A673 (cell line): ENCODE results near the gene CAPN10. TPM values are rescaled to one million over a fixed set of nuclear protein-coding genes. Genes with fewer than 3 reads are reported as not detected.

ENCODE experiments used
- BruUV-seq: library from RNA; stranded (reverse); fragments of 400-500 nt; replicated peaks from 2 replicates; lab custom pipeline; 2021; lab: Mats Ljungman, UMichigan
- CTCF ChIA-PET: fragments of 300-600 bp; sonication (Branson Sonifier 250); formaldehyde crosslinking; loops from one replicate; lab custom pipeline; 2022; ENCODE audit warnings: antibody characterized with exemption; lab: Charles Lee
- POLR2A ChIA-PET: fragments of 300-600 bp; sonication (Branson Sonifier 250); formaldehyde crosslinking; loops from one replicate; lab custom pipeline; 2022; ENCODE audit warnings: antibody characterized with exemption; ENCODE audit not compliant: low non-redundant PET; lab: Charles Lee
- DNase-seq: peaks from one replicate; pipeline ENCODE4 v3.0.0-alpha.2; 2015; ENCODE audit warnings: low spot score
- H3K27ac ChIP-seq: fragments of 200-600 bp; sonication (generic); 2 replicates; pipeline ENCODE4 v1.5.1; 2016; ENCODE audit warnings: mixed run types, low read depth, mild to moderate bottlenecking, mixed read lengths, antibody characterized with exemption, low read length; ENCODE audit not compliant: poor library complexity, severe bottlenecking
- H3K27me3 ChIP-seq: fragments of 200-600 bp; sonication (generic); replicated peaks from 2 replicates; pipeline ENCODE4 v1.6.1; 2017; ENCODE audit warnings: mixed run types, low read depth, mild to moderate bottlenecking, mixed read lengths, antibody characterized with exemption, low read length; ENCODE audit not compliant: insufficient read depth, poor library complexity
- H3K36me3 ChIP-seq: fragments of 200-600 bp; sonication (generic); 2 replicates; pipeline ENCODE4 v1.6.1; 2016; ENCODE audit warnings: mixed run types, mild to moderate bottlenecking, mixed read lengths, antibody characterized with exemption, low read length; ENCODE audit not compliant: insufficient read depth, poor library complexity, severe bottlenecking
- H3K4me1 ChIP-seq: fragments of 200-600 bp; sonication (generic); 2 replicates; pipeline ENCODE4 v1.6.1; 2017; ENCODE audit warnings: mixed run types, mild to moderate bottlenecking, mixed read lengths, antibody characterized with exemption, low read length; ENCODE audit not compliant: insufficient read depth, poor library complexity, severe bottlenecking
- H3K4me3 ChIP-seq: fragments of 200-600 bp; sonication (generic); 2 replicates; pipeline ENCODE4 v1.5.1; 2016; ENCODE audit warnings: low read depth, mixed run types, mild to moderate bottlenecking, mixed read lengths, low read length; ENCODE audit not compliant: poor library complexity, severe bottlenecking
- H3K9me3 ChIP-seq: fragments of 200-600 bp; sonication (generic); 2 replicates; pipeline ENCODE4 v1.6.1; 2016; ENCODE audit warnings: mixed run types, low read depth, mild to moderate bottlenecking, mixed read lengths, antibody characterized with exemption, low read length; ENCODE audit not compliant: poor library complexity, severe bottlenecking
- EZH2 ChIP-seq: fragments of 200-600 bp; sonication (generic); IDR thresholded peaks from 2 replicates; pipeline ENCODE4 v1.6.1; 2017; ENCODE audit warnings: borderline replicate concordance, low read depth, mild to moderate bottlenecking, mixed read lengths, antibody characterized with exemption, low read length; ENCODE audit not compliant: poor library complexity, severe bottlenecking
- intact Hi-C: fragments of 100-400 bp; cut with micrococcal nuclease; formaldehyde crosslinking; loops from one replicate; pipeline ENCODE4 v1.10.0; 2022; ENCODE audit not compliant: unreplicated experiment
- total RNA-seq: library from RNA; stranded (reverse); gene quantifications from 2 replicates; pipeline ENCODE4 v1.2.3, GENCODE V29; 2021
- TF ChIP-seq, protein P1 (sequence below): fragments of 300-800, 200-600 bp; sonication (generic); conservative IDR thresholded peaks from 2 replicates; pipeline ENCODE4 v1.5.1; 2017; ENCODE audit warnings: low read depth, mild to moderate bottlenecking, antibody characterized with exemption, low read length, moderate library complexity, mixed read lengths

The CAPN10 gene
- total RNA-seq, 1 experiment from 2014 or later = 43.5 TPM

DNA sequence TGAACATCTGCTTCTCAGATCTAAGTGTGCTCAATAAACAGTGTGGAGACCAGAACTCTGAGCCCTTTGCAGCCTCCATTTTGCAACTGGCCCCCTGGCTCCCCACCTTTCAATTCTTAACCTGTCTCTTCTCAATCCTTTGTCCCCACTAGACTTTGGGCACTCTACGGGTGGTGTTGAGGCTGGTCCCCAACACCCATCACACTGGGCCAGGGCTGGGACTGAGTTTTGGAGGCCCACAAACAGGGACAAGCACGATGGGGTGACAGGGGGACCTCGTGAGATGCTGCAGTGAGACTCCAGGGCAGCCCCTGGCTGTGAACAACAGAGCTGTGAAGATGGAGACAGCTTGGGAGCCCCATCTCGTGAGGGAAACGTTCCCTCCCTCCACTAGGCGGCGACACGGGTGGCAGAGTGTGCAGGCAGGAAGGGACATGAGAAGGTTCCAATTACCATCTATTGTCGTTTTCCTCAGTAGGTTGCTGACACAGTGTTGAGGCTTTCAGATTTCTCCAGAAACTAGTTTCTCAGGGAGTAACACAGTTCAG, 29.9 kb upstream of the CAPN10 start:
- BruUV-seq = no TSS peak
- Histone ChIP-seq H3K27me3 (no peaks in the 10 kb centered on the region), H3K4me1 (peaks cover 12% of the 10 kb centered on the region), H3K4me3 (peak overlapping the region; percentile 55), H3K27ac (no peak overlapping the region), H3K36me3 (peaks cover 14% of the 10 kb centered on the region), H3K9me3 (peaks cover under 1% of the 10 kb centered on the region)
- TF ChIP-seq, protein P1, sequence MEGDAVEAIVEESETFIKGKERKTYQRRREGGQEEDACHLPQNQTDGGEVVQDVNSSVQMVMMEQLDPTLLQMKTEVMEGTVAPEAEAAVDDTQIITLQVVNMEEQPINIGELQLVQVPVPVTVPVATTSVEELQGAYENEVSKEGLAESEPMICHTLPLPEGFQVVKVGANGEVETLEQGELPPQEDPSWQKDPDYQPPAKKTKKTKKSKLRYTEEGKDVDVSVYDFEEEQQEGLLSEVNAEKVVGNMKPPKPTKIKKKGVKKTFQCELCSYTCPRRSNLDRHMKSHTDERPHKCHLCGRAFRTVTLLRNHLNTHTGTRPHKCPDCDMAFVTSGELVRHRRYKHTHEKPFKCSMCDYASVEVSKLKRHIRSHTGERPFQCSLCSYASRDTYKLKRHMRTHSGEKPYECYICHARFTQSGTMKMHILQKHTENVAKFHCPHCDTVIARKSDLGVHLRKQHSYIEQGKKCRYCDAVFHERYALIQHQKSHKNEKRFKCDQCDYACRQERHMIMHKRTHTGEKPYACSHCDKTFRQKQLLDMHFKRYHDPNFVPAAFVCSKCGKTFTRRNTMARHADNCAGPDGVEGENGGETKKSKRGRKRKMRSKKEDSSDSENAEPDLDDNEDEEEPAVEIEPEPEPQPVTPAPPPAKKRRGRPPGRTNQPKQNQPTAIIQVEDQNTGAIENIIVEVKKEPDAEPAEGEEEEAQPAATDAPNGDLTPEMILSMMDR = peak; percentile 70
- TF ChIP-seq EZH2 = no peak
- peak; percentile 88 for DNase-seq
- ChIA-PET POLR2A (no interaction called here), CTCF (no interaction called here)
- intact Hi-C loops = no loop called here

DNA sequence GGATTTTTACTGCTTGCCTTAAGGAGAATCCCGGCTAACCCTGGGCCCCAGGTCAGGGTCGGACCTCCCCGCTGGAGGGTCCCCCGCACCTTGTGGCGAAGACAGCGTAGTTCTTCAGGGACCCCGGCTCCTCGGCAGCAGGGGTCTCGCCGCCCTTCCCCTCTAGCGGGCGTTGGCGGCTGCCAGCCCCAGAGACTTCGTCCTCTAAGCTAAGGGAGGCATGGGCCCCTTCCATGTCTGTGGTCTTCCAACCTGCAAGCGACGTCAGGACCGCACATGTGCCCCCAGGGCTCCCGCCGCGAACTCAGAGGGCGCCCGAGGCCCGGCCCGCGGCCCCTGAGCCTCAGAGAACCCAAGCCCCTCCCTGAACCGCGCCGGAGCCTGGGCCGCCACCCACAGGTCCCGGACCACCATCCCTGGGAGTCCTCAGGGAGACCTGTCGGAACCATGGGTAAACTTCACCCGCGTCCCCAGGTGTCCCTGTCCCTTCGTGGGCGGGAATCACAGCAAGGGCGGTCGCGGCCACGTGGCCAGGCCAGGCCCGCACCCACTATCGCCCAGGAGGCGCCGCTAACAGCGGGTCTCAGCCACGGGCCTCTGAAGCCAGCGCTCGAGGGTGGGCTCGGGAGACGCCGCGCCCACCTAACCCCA, 29.3 kb upstream of the CAPN10 start:
- Histone ChIP-seq H3K9me3 (no peaks in the 10 kb centered on the region), H3K27me3 (no peaks in the 10 kb centered on the region), H3K4me1 (peaks cover 12% of the 10 kb centered on the region), H3K4me3 (peak overlapping the region; percentile 55), H3K36me3 (peaks cover 9% of the 10 kb centered on the region), H3K27ac (peak overlapping the region; percentile 65)
- POLR2A ChIA-PET = no interaction called here
- no TSS peak for BruUV-seq
- CTCF ChIA-PET = interaction anchor here (0.6 kb wide), 1 partner anchor 534 kb away, joined by 3 read pairs; no protein-coding TSS in a partner anchor
- TF ChIP-seq EZH2 = no peak
- TF ChIP-seq, protein P1 = no peak
- intact Hi-C loops = no loop called here
- DNase-seq = no peak

DNA sequence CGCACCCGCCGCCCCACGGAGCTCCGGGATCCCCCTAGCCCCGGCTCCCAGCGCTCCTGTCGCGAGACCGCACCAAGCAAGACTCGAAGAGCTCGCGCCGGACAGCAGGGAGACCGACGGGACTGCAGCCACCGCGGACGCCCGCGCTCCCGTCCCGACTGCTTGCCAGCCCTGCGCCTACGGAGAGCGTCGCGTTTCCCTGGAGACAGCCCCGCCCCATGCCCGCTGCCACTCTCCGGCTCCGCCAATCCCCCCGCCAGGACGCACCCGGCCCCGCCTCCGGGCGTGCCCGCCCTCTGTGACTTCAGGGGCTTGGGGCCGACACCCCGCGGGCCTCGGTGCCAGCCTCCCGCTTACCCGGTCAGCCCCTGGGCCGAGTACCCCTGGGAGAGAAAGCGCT, 28.7 kb upstream of the CAPN10 start, which contains the start of gene ANKMY1:
Gene ANKMY1, minus strand, starts transcription at position 181 of the 400 bp plus-strand sequence. CDS start 653 bp downstream, outside the sequence.
- peak; percentile 92 for DNase-seq
- CTCF ChIA-PET = interaction anchor here (0.5 to 0.6 kb wide), 2 partner anchors 268 to 534 kb away, joined by 3 to 6 read pairs; no protein-coding TSS in a partner anchor
- Histone ChIP-seq H3K27me3 (no peaks in the 10 kb centered on the region), H3K4me1 (peaks cover 12% of the 10 kb centered on the region), H3K4me3 (peak within 1 kb of the TSS; percentile 55), H3K36me3 (peaks cover 5% of the 10 kb centered on the region), H3K27ac (peak within 1 kb of the TSS; percentile 65), H3K9me3 (no peaks in the 10 kb centered on the region)
- POLR2A ChIA-PET = no interaction called here
- intact Hi-C loops = no loop called here
- no TSS peak for BruUV-seq
- TF ChIP-seq EZH2 = no peak
- TF ChIP-seq, protein P1 = no peak
